ENCODE data around the gene GRM2.
A peak's percentile ranks its signal among the peaks of the same experiment; 100 is the strongest.

GRM2 gene

DNA sequence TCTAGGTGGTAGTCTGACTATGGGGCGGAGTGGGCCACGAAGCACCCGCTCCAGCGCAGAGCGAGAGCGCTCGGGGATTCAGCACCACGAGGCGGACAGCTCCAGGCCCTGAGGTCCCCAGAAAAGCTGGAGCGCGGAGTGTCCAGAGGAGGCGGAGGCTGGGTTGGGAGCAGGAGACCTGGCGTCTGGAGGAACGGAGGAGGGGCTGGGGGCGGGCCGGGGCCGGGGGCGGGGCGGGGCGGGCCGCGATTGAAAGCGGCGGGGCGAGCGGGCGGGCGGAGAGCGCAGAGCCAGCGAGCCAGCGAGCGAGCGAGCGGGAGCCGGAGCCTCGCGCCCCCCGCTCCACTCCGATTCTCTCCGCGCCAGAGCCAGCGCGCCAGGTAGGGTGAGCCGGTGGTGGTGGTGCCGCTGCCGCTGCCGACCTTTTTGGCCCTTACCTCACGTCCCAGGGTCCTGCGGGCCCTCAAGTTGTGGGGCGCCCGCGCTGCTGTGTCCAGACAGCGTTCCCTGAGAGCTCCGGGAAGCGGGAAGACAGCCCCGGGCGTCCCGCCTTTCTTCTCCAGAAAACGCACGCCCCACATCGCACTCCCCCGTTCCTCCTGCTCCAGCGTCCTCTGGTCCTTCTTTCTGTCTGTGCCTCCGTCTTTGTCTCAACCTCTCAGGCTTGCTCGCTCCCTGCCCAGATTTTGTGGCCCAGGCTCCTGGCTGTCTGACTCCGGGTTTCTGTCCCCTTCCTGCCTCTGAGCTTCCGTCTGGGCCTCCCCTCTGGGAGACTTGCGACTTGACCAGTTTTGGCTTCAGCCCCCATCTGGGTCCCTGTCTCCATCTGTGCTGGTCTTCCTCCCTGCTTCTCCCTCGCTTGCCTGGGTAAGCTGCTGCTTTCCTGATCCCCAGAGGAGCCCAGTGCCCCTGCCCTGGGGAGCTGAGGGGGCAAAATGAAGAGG is at the start of gene GRM2:
TSS of gene GRM2 (plus strand) at position 281 of the 944 bp plus-strand sequence. CDS start 1,916 bp downstream, outside the sequence.
- Mint-ChIP-seq H3K4me3 (peak within 1 kb of the TSS; percentile 2), H3K27me3 (no peaks in the 10 kb centered on the region), H3K36me3 (no peaks in the 10 kb centered on the region), H3K9me3 (ENCODE audit: low read depth) (no peaks in the 10 kb centered on the region), H3K27ac (no peak within 1 kb of the TSS), H3K4me1 (ENCODE audit: low read depth) (peaks cover 21% of the 10 kb centered on the region)

DNA sequence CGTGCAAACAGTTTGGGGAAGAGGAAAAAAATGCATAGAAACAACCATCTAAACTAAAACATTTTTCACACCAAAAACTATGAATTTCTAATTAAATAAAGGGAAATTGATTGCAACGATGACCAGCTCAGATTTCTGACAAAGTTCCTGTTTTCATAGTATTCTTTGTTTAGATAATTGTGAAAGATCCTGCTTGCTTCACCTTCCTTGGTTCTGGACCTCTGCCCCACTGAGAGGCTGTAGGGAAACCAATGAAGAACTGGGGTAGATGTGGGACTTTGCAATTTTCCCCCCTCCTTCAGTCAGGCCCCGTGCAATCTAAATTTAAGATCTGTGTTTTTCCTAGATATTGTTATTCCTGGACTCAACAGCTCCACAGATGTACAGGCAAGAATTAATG is 49.6 kb upstream of the GRM2 start:
- Mint-ChIP-seq H3K9me3 (ENCODE audit: low read depth) (no peaks in the 10 kb centered on the region), H3K27me3 (no peaks in the 10 kb centered on the region), H3K4me3 (no peak overlapping the region), H3K4me1 (ENCODE audit: low read depth) (no peaks in the 10 kb centered on the region), H3K36me3 (peaks cover 18% of the 10 kb centered on the region), H3K27ac (no peak overlapping the region)

DNA sequence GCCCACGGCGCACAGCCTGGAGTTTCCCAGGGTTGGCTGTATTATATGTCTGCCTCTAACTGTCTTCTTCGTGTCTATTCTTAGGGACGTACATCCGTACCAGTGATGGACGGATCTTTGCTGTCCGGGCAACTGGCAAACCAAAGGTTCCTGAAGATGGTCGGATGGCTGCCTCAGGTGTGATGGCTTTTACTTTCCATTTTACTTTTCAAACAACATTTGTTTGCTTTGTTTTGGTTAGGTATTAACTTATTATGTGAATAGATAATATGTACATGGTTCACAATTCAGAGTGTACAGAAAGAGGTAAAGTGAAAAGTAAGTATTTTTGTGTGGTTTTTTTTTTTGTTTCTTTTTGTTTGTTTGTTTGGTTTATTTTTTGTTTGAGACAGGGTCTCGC is 46.9 kb upstream of the GRM2 start:
- Mint-ChIP-seq H3K9me3 (ENCODE audit: low read depth) (no peaks in the 10 kb centered on the region), H3K36me3 (peaks cover 14% of the 10 kb centered on the region), H3K4me3 (no peak overlapping the region), H3K27ac (no peak overlapping the region), H3K27me3 (no peaks in the 10 kb centered on the region), H3K4me1 (ENCODE audit: low read depth) (no peaks in the 10 kb centered on the region)

DNA sequence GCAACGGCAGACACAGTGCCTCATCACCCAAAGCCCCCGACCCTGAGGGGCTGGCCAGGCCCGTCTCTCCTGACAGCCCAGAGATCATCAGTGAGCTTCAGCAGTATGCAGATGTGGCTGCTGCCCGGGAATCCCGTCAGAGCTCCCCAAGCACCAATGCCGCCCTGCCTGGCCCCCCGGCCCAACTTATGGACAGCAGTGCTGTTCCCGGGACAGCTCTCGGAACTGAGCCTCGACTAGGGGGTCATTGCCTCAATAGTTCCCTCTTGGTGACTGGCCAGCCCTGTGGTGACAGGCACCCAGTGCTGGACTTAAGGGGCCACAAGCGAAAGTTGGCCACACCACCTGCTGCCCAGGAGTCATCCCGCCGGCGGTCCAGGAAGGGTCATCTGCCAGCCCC is 44.4 kb upstream of the GRM2 start:
- H3K9me3 Mint-ChIP-seq (ENCODE audit: low read depth): no peaks in the 10 kb centered on the region
- H3K4me1 Mint-ChIP-seq (ENCODE audit: low read depth): no peaks in the 10 kb centered on the region
- H3K27ac Mint-ChIP-seq: no peak overlapping the region
- no peaks in the 10 kb centered on the region for H3K27me3 Mint-ChIP-seq
- H3K36me3 Mint-ChIP-seq: peaks cover 14% of the 10 kb centered on the region
- H3K4me3 Mint-ChIP-seq: no peak overlapping the region

DNA sequence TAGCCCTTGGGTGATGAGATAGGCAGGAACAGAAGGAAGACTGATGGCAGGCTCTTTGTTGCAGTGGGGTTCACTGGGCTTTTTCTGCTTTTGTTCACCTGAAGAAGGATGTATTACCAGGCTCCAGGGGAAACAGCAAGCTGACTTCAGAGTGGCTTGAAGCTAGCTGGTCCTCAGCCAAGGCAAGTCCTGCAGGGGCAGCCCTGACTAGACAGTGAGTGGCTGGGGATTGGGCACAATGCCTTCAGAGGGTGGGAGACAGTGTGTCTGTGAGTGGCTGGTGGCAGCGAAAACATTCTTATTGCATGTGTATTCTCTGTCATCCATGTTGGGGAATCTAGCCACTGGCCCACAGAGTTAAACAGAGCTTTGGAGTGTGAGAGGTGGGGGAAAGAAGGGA is 38.1 kb upstream of the GRM2 start:
- H3K4me1 Mint-ChIP-seq (ENCODE audit: low read depth): peaks cover 40% of the 10 kb centered on the region
- H3K4me3 Mint-ChIP-seq: peak overlapping the region; percentile 22

DNA sequence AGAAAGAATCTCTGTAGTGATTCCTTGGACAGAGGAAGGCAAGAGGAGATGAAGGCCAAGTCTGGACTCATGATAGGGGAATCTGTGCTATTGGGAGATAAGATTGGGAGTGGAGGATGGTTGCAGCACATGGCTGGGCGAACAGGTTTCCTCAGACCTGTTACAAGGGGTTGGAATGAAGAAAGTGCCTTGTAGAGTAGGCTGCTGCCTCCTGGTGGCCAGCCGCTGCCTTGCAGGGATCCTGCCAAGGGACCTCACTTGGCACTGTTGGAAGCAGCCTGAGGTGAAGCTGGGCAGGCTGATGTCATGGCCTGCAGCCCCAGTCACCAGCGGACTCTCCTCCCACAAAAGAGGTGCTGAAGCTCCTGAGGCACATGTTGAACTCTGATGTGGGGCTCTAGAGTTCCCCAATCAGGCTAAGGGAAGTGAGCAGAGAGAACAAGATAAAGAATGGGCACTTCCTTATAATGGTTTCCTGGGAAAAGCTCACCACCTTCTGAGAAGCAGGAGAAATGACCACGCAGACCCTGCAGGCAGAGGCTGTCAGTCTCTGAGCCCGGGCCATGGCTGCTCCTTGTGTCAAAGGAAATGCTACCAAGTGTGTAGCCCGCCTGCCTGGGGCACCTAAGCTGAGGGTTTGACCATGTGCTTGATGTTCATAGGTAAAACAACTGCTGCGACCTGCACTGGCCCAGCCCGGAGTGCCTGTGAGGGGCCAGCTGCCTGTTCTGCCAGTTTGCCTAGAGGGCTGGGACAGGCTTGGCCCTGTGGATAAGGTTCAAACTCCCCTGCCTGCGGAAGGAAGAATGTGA is 37.4 kb upstream of the GRM2 start:
- Mint-ChIP-seq H3K27me3 (no peaks in the 10 kb centered on the region), H3K4me3 (peak overlapping the region; percentile 90), H3K27ac (peak overlapping the region; percentile 73), H3K9me3 (ENCODE audit: low read depth) (no peaks in the 10 kb centered on the region), H3K4me1 (ENCODE audit: low read depth) (peaks cover 47% of the 10 kb centered on the region), H3K36me3 (no peaks in the 10 kb centered on the region)

More for the DNA sequence above, 38.1 kb upstream of the GRM2 start:
- no peaks in the 10 kb centered on the region for H3K9me3 Mint-ChIP-seq (ENCODE audit: low read depth)
- no peaks in the 10 kb centered on the region for H3K27me3 Mint-ChIP-seq
- H3K27ac Mint-ChIP-seq: no peak overlapping the region
- no peaks in the 10 kb centered on the region for H3K36me3 Mint-ChIP-seq

DNA sequence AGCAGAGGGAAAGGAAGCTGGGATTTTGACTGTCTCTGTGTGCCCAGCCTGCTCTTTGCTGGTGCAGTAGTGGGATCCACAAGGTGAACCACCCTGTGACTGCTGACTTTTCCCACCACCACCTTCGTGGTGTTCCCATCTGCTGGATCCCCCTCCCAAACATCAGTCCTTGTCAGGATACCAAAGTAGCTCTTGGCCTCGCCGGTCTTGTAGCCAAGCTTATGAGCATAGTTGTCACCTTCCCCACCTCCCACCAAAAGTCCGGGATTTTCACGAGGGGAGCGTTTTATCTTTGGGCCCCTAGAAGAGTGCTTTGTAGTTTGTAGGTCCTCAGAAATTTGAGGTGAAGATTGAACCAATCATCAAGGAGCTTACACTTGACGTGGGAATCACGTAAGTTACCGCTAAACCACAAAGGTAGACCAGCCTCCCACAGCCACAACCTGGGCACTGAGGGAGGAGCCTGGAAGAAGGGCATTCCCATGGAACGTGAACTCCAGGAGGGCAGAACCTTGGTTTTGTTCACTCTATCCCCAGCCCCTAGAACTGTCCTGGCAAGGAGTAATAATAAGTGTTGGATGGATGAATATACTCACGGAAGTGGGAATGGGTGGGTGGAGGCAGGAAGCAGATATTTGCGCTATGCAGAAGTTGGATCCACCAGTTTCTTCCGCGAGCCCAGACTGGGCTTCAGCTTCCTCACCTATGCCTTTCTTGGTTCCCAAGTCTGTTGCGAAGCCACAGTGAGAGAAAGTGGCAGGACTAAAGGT is 36.6 kb upstream of the GRM2 start:
- H3K36me3 Mint-ChIP-seq: peaks cover 3% of the 10 kb centered on the region
- H3K4me1 Mint-ChIP-seq (ENCODE audit: low read depth): peaks cover 54% of the 10 kb centered on the region
- H3K4me3 Mint-ChIP-seq: peak overlapping the region; percentile 90
- no peaks in the 10 kb centered on the region for H3K27me3 Mint-ChIP-seq
- H3K9me3 Mint-ChIP-seq (ENCODE audit: low read depth): no peaks in the 10 kb centered on the region
- H3K27ac Mint-ChIP-seq: peak overlapping the region; percentile 28

DNA sequence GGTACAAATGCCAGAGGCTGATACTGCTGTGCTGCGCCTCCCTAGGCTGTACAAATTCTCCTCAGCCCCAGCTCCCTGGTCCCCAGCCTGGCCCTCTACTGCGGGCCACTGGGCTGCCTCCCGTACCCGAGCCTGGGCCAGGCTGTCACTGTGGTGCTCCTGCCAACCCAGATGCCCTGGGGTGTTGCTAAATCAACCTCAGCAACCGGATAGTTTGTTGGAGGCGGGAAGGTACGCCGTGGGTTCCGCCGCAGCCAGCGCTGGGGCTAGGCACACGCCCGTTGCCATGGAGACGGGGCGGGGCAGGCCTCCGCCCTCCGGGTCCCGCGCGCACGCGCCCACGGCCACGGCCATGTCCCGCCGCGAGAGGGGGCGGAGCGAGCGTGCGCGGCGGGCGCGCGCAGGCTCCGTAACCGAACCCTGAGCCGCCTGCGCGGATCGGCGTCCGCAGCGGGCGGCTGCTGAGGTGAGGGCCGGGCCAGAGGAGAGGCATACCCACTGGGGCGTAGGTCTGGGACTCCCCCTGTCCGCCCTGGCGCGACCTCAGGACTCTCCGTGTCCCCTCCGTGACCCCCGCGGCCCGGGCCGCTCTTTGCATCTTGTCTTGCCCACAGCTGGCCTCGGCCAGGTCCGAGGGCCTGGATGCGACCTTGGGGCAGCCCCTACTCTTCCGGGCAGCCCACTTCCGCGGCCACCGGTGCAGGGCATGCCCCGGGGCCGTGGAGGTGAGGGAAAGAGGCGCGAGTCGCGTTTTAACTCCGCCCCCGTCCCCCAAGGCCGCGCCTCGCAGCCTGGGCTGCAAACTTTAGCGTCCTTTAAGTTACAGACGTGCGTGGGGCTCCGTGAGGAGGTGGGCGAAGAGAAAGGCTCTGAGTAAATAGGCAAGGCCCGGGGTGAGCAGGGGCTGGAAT is 35.8 kb upstream of the GRM2 start, which contains the start of gene TEX264:
TSS of gene TEX264 (plus strand) at position 430 of the 911 bp plus-strand sequence. CDS start 3,053 bp downstream, outside the sequence.
- Mint-ChIP-seq H3K27ac (peak within 1 kb of the TSS; percentile 89), H3K27me3 (no peaks in the 10 kb centered on the region), H3K4me1 (ENCODE audit: low read depth) (peaks cover 63% of the 10 kb centered on the region), H3K4me3 (peak within 1 kb of the TSS; percentile 90), H3K9me3 (ENCODE audit: low read depth) (no peaks in the 10 kb centered on the region), H3K36me3 (peaks cover 7% of the 10 kb centered on the region)

DNA sequence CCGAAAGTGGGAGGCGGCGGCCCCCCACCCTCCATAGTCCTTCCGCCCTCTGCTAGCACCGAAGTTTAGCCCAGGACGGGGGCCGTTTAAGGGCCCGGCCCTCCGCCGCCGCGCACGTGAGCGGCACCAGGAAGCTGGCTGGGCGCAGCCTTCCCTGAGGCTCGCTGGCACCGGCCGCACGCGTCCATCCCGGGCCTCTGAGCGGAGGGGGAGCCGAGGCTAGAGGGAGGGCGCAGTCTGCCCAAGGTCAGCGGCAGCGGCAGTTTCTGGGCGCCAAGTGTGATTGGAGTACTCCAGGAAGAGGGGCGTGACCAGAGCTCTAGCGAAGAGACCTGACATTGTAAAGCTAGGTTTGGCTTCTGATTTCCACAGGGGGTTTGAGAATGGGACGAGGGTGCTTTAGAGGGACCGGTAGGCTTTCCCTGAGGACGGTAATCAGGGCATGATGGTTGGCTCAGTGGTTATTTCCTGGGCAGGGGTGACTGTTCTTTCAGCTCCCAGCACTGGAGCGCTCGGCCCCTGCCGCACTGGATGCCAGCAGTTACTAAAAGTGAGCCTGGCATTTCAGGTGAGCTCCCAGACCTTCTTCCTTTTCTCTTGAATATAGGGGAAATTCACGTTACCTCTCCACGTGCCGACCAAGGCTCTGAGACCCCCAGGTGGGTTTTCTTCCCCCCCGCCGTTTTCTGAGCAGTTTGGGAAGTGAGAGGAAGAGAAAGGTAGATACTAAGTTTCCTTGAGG is 35.0 kb upstream of the GRM2 start:
- peaks cover 7% of the 10 kb centered on the region for H3K36me3 Mint-ChIP-seq
- peak overlapping the region; percentile 90 for H3K4me3 Mint-ChIP-seq
- H3K27ac Mint-ChIP-seq: peak overlapping the region; percentile 89
- H3K27me3 Mint-ChIP-seq: no peaks in the 10 kb centered on the region
- H3K9me3 Mint-ChIP-seq (ENCODE audit: low read depth): no peaks in the 10 kb centered on the region
- peaks cover 71% of the 10 kb centered on the region for H3K4me1 Mint-ChIP-seq (ENCODE audit: low read depth)

DNA sequence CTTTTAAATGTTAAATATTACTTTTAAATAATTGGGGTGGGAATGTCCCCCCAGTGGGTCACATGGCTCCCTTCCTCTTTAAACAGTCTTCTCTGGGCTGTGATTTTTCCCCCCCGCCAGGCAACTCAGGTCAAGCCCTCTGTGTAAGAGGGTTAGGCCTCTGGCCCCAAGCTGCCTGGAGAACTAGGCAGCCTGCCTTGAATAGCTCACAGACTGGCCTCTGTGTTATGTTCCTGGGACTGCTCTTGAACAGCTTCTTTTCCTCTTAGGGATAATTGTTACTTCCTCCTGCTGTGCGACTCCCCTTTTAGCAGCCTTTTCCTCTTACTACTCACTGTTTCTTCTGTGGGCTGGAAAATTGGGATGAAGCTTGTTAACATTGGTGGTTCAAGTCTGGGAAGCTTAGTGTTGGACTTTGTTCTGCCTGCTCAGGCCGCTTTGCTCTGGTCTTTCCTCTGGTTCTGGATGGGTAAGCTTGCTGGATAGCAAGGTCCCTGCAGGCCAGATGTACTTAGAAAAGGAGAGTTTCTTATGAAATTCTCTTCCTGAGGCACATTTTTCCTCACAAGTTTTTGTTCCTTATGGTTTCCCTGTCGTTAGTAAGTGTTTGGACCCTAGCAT is 33.6 kb upstream of the GRM2 start:
- peak overlapping the region; percentile 68 for H3K4me3 Mint-ChIP-seq
- H3K36me3 Mint-ChIP-seq: peaks cover 7% of the 10 kb centered on the region
- H3K27me3 Mint-ChIP-seq: no peaks in the 10 kb centered on the region
- H3K4me1 Mint-ChIP-seq (ENCODE audit: low read depth): peaks cover 79% of the 10 kb centered on the region
- H3K9me3 Mint-ChIP-seq (ENCODE audit: low read depth): no peaks in the 10 kb centered on the region
- peak overlapping the region; percentile 76 for H3K27ac Mint-ChIP-seq

DNA sequence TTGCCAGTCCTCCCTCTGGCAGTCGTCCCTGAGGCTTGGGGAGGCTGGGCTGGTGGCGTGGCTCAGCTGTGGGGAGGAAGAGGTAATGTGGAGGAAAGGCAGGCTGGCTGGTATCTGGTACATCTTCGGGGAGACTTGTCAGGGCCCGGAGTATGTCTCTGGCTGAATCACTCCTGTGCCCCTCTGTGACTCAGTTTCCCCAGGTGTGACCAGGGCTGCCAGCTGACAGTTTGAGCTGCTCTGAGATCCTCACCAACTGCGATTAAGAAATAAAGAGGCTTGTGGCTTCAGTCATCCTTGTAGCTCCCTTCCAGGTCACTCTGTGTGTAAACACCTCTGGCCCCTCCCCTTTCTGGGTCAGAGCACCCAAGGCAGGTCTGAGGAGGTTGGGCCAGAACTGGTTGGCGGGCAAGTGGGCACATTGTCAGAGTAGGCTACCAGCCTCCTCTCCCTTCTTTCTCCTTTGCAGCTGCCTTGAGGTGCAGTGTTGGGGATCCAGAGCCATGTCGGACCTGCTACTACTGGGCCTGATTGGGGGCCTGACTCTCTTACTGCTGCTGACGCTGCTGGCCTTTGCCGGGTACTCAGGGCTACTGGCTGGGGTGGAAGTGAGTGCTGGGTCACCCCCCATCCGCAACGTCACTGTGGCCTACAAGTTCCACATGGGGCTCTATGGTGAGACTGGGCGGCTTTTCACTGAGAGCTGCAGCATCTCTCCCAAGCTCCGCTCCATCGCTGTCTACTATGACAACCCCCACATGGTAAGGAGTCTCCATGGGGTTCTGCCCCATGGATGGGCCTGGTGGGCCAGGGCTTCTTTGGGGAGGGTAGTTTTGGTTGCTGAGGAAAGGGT is 32.8 kb upstream of the GRM2 start:
- no peaks in the 10 kb centered on the region for H3K27me3 Mint-ChIP-seq
- H3K4me1 Mint-ChIP-seq (ENCODE audit: low read depth): peaks cover 81% of the 10 kb centered on the region
- H3K36me3 Mint-ChIP-seq: peaks cover 7% of the 10 kb centered on the region
- H3K9me3 Mint-ChIP-seq (ENCODE audit: low read depth): no peaks in the 10 kb centered on the region
- peak overlapping the region; percentile 68 for H3K4me3 Mint-ChIP-seq
- no peak overlapping the region for H3K27ac Mint-ChIP-seq

DNA sequence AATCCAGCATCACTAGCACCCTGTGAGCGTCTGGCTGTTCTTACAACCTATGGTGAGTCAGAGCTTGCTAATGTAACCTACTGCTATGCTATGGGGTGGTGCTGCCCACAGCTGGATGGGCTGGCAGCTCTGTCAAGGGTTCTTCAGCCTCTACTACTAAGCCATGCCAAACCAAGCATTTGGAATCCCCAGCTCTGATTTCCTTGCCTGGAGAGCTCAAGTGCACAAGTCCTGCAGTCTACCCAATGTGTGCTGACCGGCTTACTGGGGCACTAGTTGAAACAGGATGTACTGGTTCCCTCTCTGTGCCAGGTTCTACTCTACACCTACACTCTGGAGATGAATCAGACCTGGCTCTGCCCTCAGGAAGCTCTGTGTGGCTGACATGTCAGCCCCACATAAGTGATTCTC is 31.7 kb upstream of the GRM2 start:
- Mint-ChIP-seq H3K9me3 (ENCODE audit: low read depth) (no peaks in the 10 kb centered on the region), H3K4me1 (ENCODE audit: low read depth) (peaks cover 80% of the 10 kb centered on the region), H3K27ac (peak overlapping the region; percentile 68), H3K36me3 (peaks cover 7% of the 10 kb centered on the region), H3K27me3 (no peaks in the 10 kb centered on the region), H3K4me3 (peak overlapping the region; percentile 41)
